Mesenchymal stem cell (in vitro differentiated cells and primary cell): ENCODE results near the gene MYBPC2.

Experiments used
- DNase-seq: peaks from one replicate; pipeline ENCODE4 v3.0.0-alpha.2; 2013
- H2AFZ ChIP-seq: one replicate; pipeline ENCODE4 v1.6.1; 2013; ENCODE audit warnings: low read depth, mild to moderate bottlenecking, control low read depth, inconsistent platforms, low read length, moderate library complexity
- H2AK5ac ChIP-seq: 2 replicates; pipeline ENCODE4 v1.6.1; 2013; ENCODE audit warnings: low read length, moderate library complexity, mild to moderate bottlenecking, inconsistent platforms; ENCODE audit not compliant: severe bottlenecking
- H2BK120ac ChIP-seq: one replicate; pipeline ENCODE4 v1.6.1; 2013; ENCODE audit warnings: low read depth, mild to moderate bottlenecking, inconsistent platforms, low read length, moderate library complexity
- H2BK12ac ChIP-seq, 2 experiments: one replicate each; pipeline ENCODE4 v1.6.1; 2013; ENCODE audit warnings: inconsistent platforms in 2 of 2, low read length in 2 of 2, mild to moderate bottlenecking in 2 of 2, moderate library complexity in 2 of 2, control low read depth in 1 of 2
- H2BK15ac ChIP-seq: one replicate; pipeline ENCODE4 v1.6.1; 2013; ENCODE audit warnings: mild to moderate bottlenecking, low read depth, inconsistent platforms; ENCODE audit not compliant: poor library complexity, severe bottlenecking
- H2BK5ac ChIP-seq: 2 replicates; pipeline ENCODE4 v1.6.1; 2013; ENCODE audit warnings: low read depth, mild to moderate bottlenecking, low read length, control low read depth, inconsistent platforms; ENCODE audit not compliant: poor library complexity, severe bottlenecking
- H3K14ac ChIP-seq, 2 experiments: one replicate each; pipeline ENCODE4 v1.6.1; 2013; ENCODE audit warnings: inconsistent platforms in 2 of 2, low read length in 2 of 2, control low read depth in 1 of 2, mild to moderate bottlenecking in 1 of 2, moderate library complexity in 1 of 2
- H3K18ac ChIP-seq, 2 experiments: one replicate each; pipeline ENCODE4 v1.6.1; 2013; ENCODE audit warnings: inconsistent platforms in 2 of 2, low read length in 2 of 2, control low read depth in 1 of 2, low read depth in 1 of 2, mild to moderate bottlenecking in 1 of 2
- H3K23ac ChIP-seq, 2 experiments: one replicate each; pipeline ENCODE4 v1.6.1; 2013; ENCODE audit warnings: inconsistent platforms in 2 of 2, low read length in 2 of 2, mild to moderate bottlenecking in 2 of 2, moderate library complexity in 2 of 2, control low read depth in 1 of 2
- H3K27ac ChIP-seq: 2 replicates; pipeline ENCODE4 v1.5.1; 2013; ENCODE audit warnings: mild to moderate bottlenecking, moderate library complexity, low read length, control low read depth, inconsistent platforms; ENCODE audit not compliant: poor library complexity, severe bottlenecking
- H3K27me3 ChIP-seq, 2 experiments: 2 replicates each; pipeline versions ENCODE4 v1.6.1 to v1.7.0; 2013; ENCODE audit warnings: low read length in 2 of 2, mild to moderate bottlenecking in 2 of 2, moderate library complexity in 2 of 2, control low read depth in 1 of 2, inconsistent platforms in 1 of 2; ENCODE audit not compliant: control insufficient read depth in 1 of 2, insufficient read depth in 1 of 2
- H3K36me3 ChIP-seq, 2 experiments: 2 replicates each; pipeline versions ENCODE4 v1.6.1 to v1.7.0; 2013; ENCODE audit warnings: low read length in 2 of 2, control low read depth in 1 of 2, inconsistent platforms in 1 of 2, low read depth in 1 of 2, mild to moderate bottlenecking in 1 of 2; ENCODE audit not compliant: insufficient read depth in 2 of 2, control insufficient read depth in 1 of 2
- H3K4ac ChIP-seq, 2 experiments: one replicate each; pipeline ENCODE4 v1.6.1; 2013; ENCODE audit warnings: inconsistent platforms in 2 of 2, low read length in 2 of 2, mild to moderate bottlenecking in 2 of 2, moderate library complexity in 2 of 2, control low read depth in 1 of 2, low read depth in 1 of 2
- H3K4me1 ChIP-seq: 2 replicates; pipeline ENCODE4 v1.6.1; 2013; ENCODE audit warnings: low read depth, low read length, control low read depth; ENCODE audit not compliant: control insufficient read depth, insufficient read depth
- H3K4me2 ChIP-seq: 2 replicates; pipeline ENCODE4 v1.6.1; 2013; ENCODE audit warnings: low read length, mild to moderate bottlenecking, inconsistent platforms; ENCODE audit not compliant: poor library complexity, severe bottlenecking
- H3K4me3 ChIP-seq, 2 experiments: 2 replicates each; pipeline versions ENCODE4 v1.5.1 to v1.7.0; 2013; ENCODE audit warnings: low read length in 2 of 2, mild to moderate bottlenecking in 2 of 2, control low read depth in 1 of 2, low read depth in 1 of 2; ENCODE audit not compliant: insufficient read depth in 1 of 2
- H3K79me1 ChIP-seq: replicated peaks from 2 replicates; pipeline ENCODE4 v1.6.1; 2013; ENCODE audit warnings: mild to moderate bottlenecking, control low read depth, low read length, inconsistent platforms; ENCODE audit not compliant: poor library complexity, severe bottlenecking
- H3K9ac ChIP-seq: 2 replicates; pipeline ENCODE4 v1.7.0; 2013; ENCODE audit warnings: mild to moderate bottlenecking, low read length, moderate library complexity
- H3K9me3 ChIP-seq: 2 replicates; pipeline ENCODE4 v1.7.0; 2013; ENCODE audit warnings: mild to moderate bottlenecking, low read length; ENCODE audit not compliant: control insufficient read depth
- H4K8ac ChIP-seq: one replicate; pipeline ENCODE4 v1.6.1; 2013; ENCODE audit warnings: inconsistent platforms, mild to moderate bottlenecking, low read length, moderate library complexity
- H4K91ac ChIP-seq: one replicate; pipeline ENCODE4 v1.6.1; 2013; ENCODE audit warnings: mild to moderate bottlenecking, low read length, inconsistent platforms
- WGBS: methylation state at CpG from one replicate; pipeline ENCODE4 v1.1.7; 2013; ENCODE audit warnings: mixed read lengths; 5-methylcytosine and 5-hydroxymethylcytosine counted together

MYBPC2 gene

GRCh38 chr19:50486823-50487515 is 54.3 kb downstream of the MYBPC2 start:
- H4K91ac ChIP-seq = peak overlapping the region; percentile 10
- H3K36me3 ChIP-seq = peaks cover 5 to 44% of the 10 kb centered on the region in 2 experiments
- peaks cover 7% of the 10 kb centered on the region for H3K9me3 ChIP-seq
- H3K4me1 ChIP-seq = peaks cover 2% of the 10 kb centered on the region
- H4K8ac ChIP-seq = no peak overlapping the region
- no peak overlapping the region for H2BK120ac ChIP-seq
- peaks cover 14 to 41% of the 10 kb centered on the region in 2 experiments for H3K27me3 ChIP-seq
- peaks cover 6% of the 10 kb centered on the region for H3K79me1 ChIP-seq
- H2BK12ac ChIP-seq = no peak overlapping the region
- no peak overlapping the region for H3K4me2 ChIP-seq
- DNase-seq = peak; percentile 23
- no peak overlapping the region for H2AK5ac ChIP-seq
- no peak overlapping the region for H3K18ac ChIP-seq
- H3K14ac ChIP-seq = no peak overlapping the region
- no peak overlapping the region for H3K4ac ChIP-seq
- H3K4me3 ChIP-seq = no peak overlapping the region
- H3K27ac ChIP-seq = no peak overlapping the region
- no peak overlapping the region for H3K9ac ChIP-seq
- H3K23ac ChIP-seq = no peak overlapping the region
- no peak overlapping the region for H2BK15ac ChIP-seq
- no peak overlapping the region for H2AFZ ChIP-seq
- WGBS = 77% methylated on average over 18 of the region's 18 CpGs
- no peak overlapping the region for H2BK5ac ChIP-seq

- peaks cover 4% of the 10 kb centered on the region for H3K79me1 ChIP-seq
- H2BK5ac ChIP-seq = no peak overlapping the region
- no peak overlapping the region for H3K9ac ChIP-seq
- no peak overlapping the region for H3K4me2 ChIP-seq
- no peak overlapping the region for H3K4me3 ChIP-seq
- H4K8ac ChIP-seq = no peak overlapping the region
- H2BK15ac ChIP-seq = no peak overlapping the region
- DNase-seq = no peak
- H3K14ac ChIP-seq = no peak overlapping the region
- no peak overlapping the region for H3K4ac ChIP-seq
- no peak overlapping the region for H2AK5ac ChIP-seq
- peaks cover 0 to 28% of the 10 kb centered on the region in 2 experiments for H3K36me3 ChIP-seq
- H3K9me3 ChIP-seq = peaks cover 7% of the 10 kb centered on the region
- peaks cover 2% of the 10 kb centered on the region for H3K4me1 ChIP-seq
- no peak overlapping the region for H2BK120ac ChIP-seq
- H4K91ac ChIP-seq = no peak overlapping the region
- WGBS = 78% methylated on average over 13 of the region's 13 CpGs
- no peak overlapping the region for H3K27ac ChIP-seq
- no peak overlapping the region for H3K23ac ChIP-seq
- H3K27me3 ChIP-seq = peaks cover 17 to 57% of the 10 kb centered on the region in 2 experiments
- H2BK12ac ChIP-seq = no peak overlapping the region
- H3K18ac ChIP-seq = no peak overlapping the region
- no peak overlapping the region for H2AFZ ChIP-seq
These were observed 55.9 kb downstream of the MYBPC2 start for GRCh38 chr19:50488389-50489194.

- no peak overlapping the region for H4K8ac ChIP-seq
These were observed 56.8 kb downstream of the MYBPC2 start for GRCh38 chr19:50489461-50490011.

GRCh38 chr19:50490411-50490811 is 57.7 kb downstream of the MYBPC2 start:
- no peak overlapping the region for H2BK5ac ChIP-seq
- peaks cover 0 to 15% of the 10 kb centered on the region in 2 experiments for H3K36me3 ChIP-seq
- H3K4me2 ChIP-seq = no peak overlapping the region

More at GRCh38 chr19:50489461-50490011, 56.8 kb downstream of the MYBPC2 start:
- H3K4me3 ChIP-seq = no peak overlapping the region
- H3K27ac ChIP-seq = no peak overlapping the region
- H2BK12ac ChIP-seq = no peak overlapping the region
- 57% methylated on average over 22 of the region's 24 CpGs for WGBS
- H3K27me3 ChIP-seq = peaks cover 17 to 61% of the 10 kb centered on the region in 2 experiments
- H3K23ac ChIP-seq = no peak overlapping the region
- no peak for DNase-seq
- H3K36me3 ChIP-seq = peaks cover 0 to 23% of the 10 kb centered on the region in 2 experiments
- H3K14ac ChIP-seq = no peak overlapping the region
- H4K91ac ChIP-seq = no peak overlapping the region
- peaks cover 7% of the 10 kb centered on the region for H3K9me3 ChIP-seq
- H3K18ac ChIP-seq = no peak overlapping the region
- H2BK120ac ChIP-seq = no peak overlapping the region
- H3K9ac ChIP-seq = no peak overlapping the region
- H2AK5ac ChIP-seq = no peak overlapping the region
- H2BK5ac ChIP-seq = no peak overlapping the region
- peaks cover 2% of the 10 kb centered on the region for H3K4me1 ChIP-seq
- no peak overlapping the region for H2BK15ac ChIP-seq
- no peak overlapping the region for H2AFZ ChIP-seq
- H3K4me2 ChIP-seq = no peak overlapping the region
- H3K4ac ChIP-seq = no peak overlapping the region
- peaks cover 4% of the 10 kb centered on the region for H3K79me1 ChIP-seq

More at GRCh38 chr19:50490411-50490811, 57.7 kb downstream of the MYBPC2 start:
- Histone ChIP-seq H3K79me1 (peaks cover 4% of the 10 kb centered on the region), H3K18ac (no peak overlapping the region), H2BK12ac (no peak overlapping the region), H2BK120ac (no peak overlapping the region), H2BK15ac (no peak overlapping the region), H4K8ac (no peak overlapping the region), H2AK5ac (no peak overlapping the region), H3K27me3 (peaks cover 17 to 70% of the 10 kb centered on the region in 2 experiments), H3K4me1 (peaks cover 2% of the 10 kb centered on the region), H2AFZ (no peak overlapping the region), H3K23ac (no peak overlapping the region), H3K14ac (no peak overlapping the region), H3K4ac (no peak overlapping the region), H3K27ac (no peak overlapping the region), H3K4me3 (no peak overlapping the region), H4K91ac (no peak overlapping the region), H3K9ac (no peak overlapping the region), H3K9me3 (peaks cover 7% of the 10 kb centered on the region)
- WGBS = 81% methylated on average over 13 of the region's 18 CpGs
- DNase-seq = no peak
